K562 (cell line): ENCODE results near the gene AGPAT3. TPM values are rescaled to one million over a fixed set of nuclear protein-coding genes. Genes with fewer than 3 reads are reported as not detected.

ENCODE experiments used
- ATAC-seq: fragments of 200-7000 bp; cut with Tn5 transposase; 3 replicates; pipeline ENCODE4 v1.9.1; 2020; ENCODE audit warnings: moderate library complexity
- BruUV-seq: library from RNA; stranded (reverse); fragments of 400-500 nt; replicated peaks from 2 replicates; lab custom pipeline; 2021; lab: Mats Ljungman, UMichigan
- CTCF ChIA-PET: fragments of 300-600 bp; formaldehyde crosslinking; extraction: SDS; loops from one replicate; lab custom pipeline; 2021; ENCODE audit warnings: low intra/inter-chr PET ratio; lab: Yijun Ruan, JAX
- POLR2A ChIA-PET: fragments of 300-600, 350-650 bp; sonication (Branson Sonifier 250); formaldehyde crosslinking; extraction: SDS; loops from one replicate; lab custom pipeline; 2021; ENCODE audit warnings: antibody characterized with exemption, inconsistent platforms; lab: Yijun Ruan, JAX
- DNase-seq, 4 experiments: peaks; one replicate each; pipeline versions ENCODE4 v3.0.0 to v3.0.0-alpha.2; 2011 to 2018; ENCODE audit warnings: low spot score in 3 of 4, mixed read lengths in 3 of 4; ENCODE audit errors: extremely low read depth in 1 of 4
- FAIRE-seq: peaks from 2 replicates; lab custom pipeline; 2011; peaks lifted over from hg19 to GRCh38; lab: Jason Lieb, UNC
- H2AFZ ChIP-seq: 2 replicates; pipeline ENCODE4 v1.6.0; 2011; ENCODE audit warnings: low read depth, low read length, control low read depth, inconsistent platforms
- H3K27ac ChIP-seq: fragments of 200-600 bp; 3 replicates; pipeline ENCODE4 v1.8.0; 2011; ENCODE audit warnings: low read depth, mild to moderate bottlenecking, control low read depth, inconsistent platforms, low read length, moderate library complexity, mixed read lengths; ENCODE audit errors: extremely low read depth
- H3K27me3 ChIP-seq, 2 experiments: fragments of 300-600 bp in 1 of 2; 2 replicates in 1 of 2; 3 replicates in 1 of 2; pipeline versions ENCODE4 v1.6.0 to v1.8.0; 2011; ENCODE audit warnings: inconsistent platforms in 2 of 2, low read length in 2 of 2, mild to moderate bottlenecking in 1 of 2, mixed read lengths in 1 of 2, moderate library complexity in 1 of 2; ENCODE audit not compliant: control insufficient read depth in 2 of 2, insufficient read depth in 2 of 2
- H3K36me3 ChIP-seq: fragments of 300-600 bp; 3 replicates; pipeline ENCODE4 v1.8.0; 2011; ENCODE audit warnings: mild to moderate bottlenecking, low read length, inconsistent platforms; ENCODE audit not compliant: control insufficient read depth, insufficient read depth
- H3K4me1 ChIP-seq, 2 experiments: fragments of 200-600 bp in 1 of 2; replicated peaks in 1 of 2; 2 replicates in 1 of 2; 3 replicates in 1 of 2; pipeline versions ENCODE4 v1.5.1 to v1.8.0; 2011; ENCODE audit warnings: inconsistent platforms in 2 of 2, low read length in 2 of 2, mild to moderate bottlenecking in 1 of 2, mixed read lengths in 1 of 2, moderate library complexity in 1 of 2; ENCODE audit not compliant: control insufficient read depth in 2 of 2, insufficient read depth in 2 of 2
- H3K4me2 ChIP-seq: 2 replicates; pipeline ENCODE4 v1.6.1; 2011; ENCODE audit warnings: low read length, control low read depth, inconsistent platforms, mixed read lengths; ENCODE audit not compliant: insufficient read depth
- H3K4me3 ChIP-seq: fragments of 200-600 bp; sonication (generic), shearing (Covaris generic); 2 replicates; pipeline ENCODE4 v1.5.1; 2016; ENCODE audit warnings: control low read depth, inconsistent platforms
- H3K79me2 ChIP-seq: fragments of 200-600 bp; 3 replicates; pipeline ENCODE4 v1.8.0; 2011; ENCODE audit warnings: low read length, inconsistent platforms; ENCODE audit not compliant: control insufficient read depth, insufficient read depth
- H3K9ac ChIP-seq, 2 experiments: 2 replicates each; pipeline versions ENCODE4 v1.6.0 to v1.6.1; 2011; ENCODE audit warnings: low read depth in 2 of 2, low read length in 2 of 2, control low read depth in 1 of 2, inconsistent platforms in 1 of 2, mild to moderate bottlenecking in 1 of 2, mixed read lengths in 1 of 2; ENCODE audit not compliant: insufficient read depth in 1 of 2
- H3K9me1 ChIP-seq: one replicate; pipeline ENCODE4 v1.6.0; 2011; ENCODE audit warnings: inconsistent platforms, mild to moderate bottlenecking, low read length, moderate library complexity; ENCODE audit not compliant: control insufficient read depth, insufficient read depth
- H3K9me3 ChIP-seq: replicated peaks from 2 replicates; pipeline ENCODE4 v1.5.1; 2011; ENCODE audit warnings: low read depth, low read length, inconsistent platforms; ENCODE audit not compliant: control insufficient read depth, insufficient read depth
- H4K20me1 ChIP-seq: replicated peaks from 2 replicates; pipeline ENCODE4 v1.6.1; 2011; ENCODE audit warnings: low read length, inconsistent platforms, mixed read lengths; ENCODE audit not compliant: control insufficient read depth, insufficient read depth
- DPF2 ChIP-seq: fragments of 450-650 bp; IDR thresholded peaks from 2 replicates; pipeline ENCODE4 v1.6.1; 2016
- EP400 ChIP-seq: fragments of 450-650 bp; IDR thresholded peaks from 2 replicates; pipeline ENCODE4 v1.6.1; 2017; ENCODE audit warnings: antibody characterized with exemption, mild to moderate bottlenecking, moderate library complexity
- FOSL1 ChIP-seq: fragments of 200-800 bp; sonication (Bioruptor generic); conservative IDR thresholded peaks from 2 replicates; pipeline ENCODE4 v1.6.1; 2016; ENCODE audit warnings: missing genetic modification characterization, missing compliant biosample characterization
- IFI16 ChIP-seq: fragments of 250-450 bp; sonication (Bioruptor Pico); IDR thresholded peaks from 2 replicates; pipeline ENCODE4 v2.1.2; 2022; ENCODE audit warnings: mild to moderate bottlenecking, inconsistent platforms
- NFYB ChIP-seq: IDR thresholded peaks from 2 replicates; pipeline ENCODE4 v1.6.1; 2011; ENCODE audit warnings: mild to moderate bottlenecking, moderate library complexity; ENCODE audit not compliant: insufficient read length; ENCODE audit errors: extremely low read depth
- NR1H2 ChIP-seq: sonication (generic); formaldehyde crosslinking; IDR thresholded peaks from 2 replicates; pipeline ENCODE4 v1.4.0; 2020; ENCODE audit warnings: mild to moderate bottlenecking, missing genetic modification reagents
- PHTF2 ChIP-seq: fragments of 250-450 bp; sonication (Bioruptor Pico); IDR thresholded peaks from 2 replicates; pipeline ENCODE4 v1.5.0; 2021; ENCODE audit warnings: mild to moderate bottlenecking
- POLR2G ChIP-seq: fragments of 200-400 bp; formaldehyde crosslinking; IDR thresholded peaks from 2 replicates; pipeline ENCODE4 v1.6.1; 2017; ENCODE audit warnings: low read depth, mild to moderate bottlenecking, antibody characterized with exemption, low read length, moderate library complexity
- PPARD ChIP-seq: fragments of 250-450 bp; sonication (Bioruptor Pico); IDR thresholded peaks from 2 replicates; pipeline ENCODE4 v1.8.0; 2022; ENCODE audit warnings: inconsistent platforms, mild to moderate bottlenecking, moderate library complexity
- RBM14 ChIP-seq: fragments of 200-400 bp; formaldehyde crosslinking; IDR thresholded peaks from 2 replicates; pipeline ENCODE4 v1.6.1; 2018; ENCODE audit warnings: low read depth, mild to moderate bottlenecking, low read length, moderate library complexity, borderline replicate concordance; ENCODE audit not compliant: insufficient read depth
- SLC30A9 ChIP-seq: fragments of 250-450 bp; sonication (Bioruptor Pico); IDR thresholded peaks from 2 replicates; pipeline ENCODE4 v1.8.0; 2022; ENCODE audit warnings: mild to moderate bottlenecking, moderate library complexity
- SMARCC2 ChIP-seq: fragments of 450-650 bp; IDR thresholded peaks from 2 replicates; pipeline ENCODE4 v1.6.1; 2017; ENCODE audit warnings: antibody characterized with exemption, moderate library complexity, mild to moderate bottlenecking, low read depth
- ZBTB7A ChIP-seq: IDR thresholded peaks from 2 replicates; pipeline ENCODE4 v1.6.1; 2011; ENCODE audit warnings: low read depth, mild to moderate bottlenecking, low read length, moderate library complexity, borderline replicate concordance; ENCODE audit not compliant: control insufficient read depth
- ZKSCAN8 ChIP-seq: fragments of 200-800 bp; sonication (Bioruptor generic); IDR thresholded peaks from 2 replicates; pipeline ENCODE4 v1.6.1; 2016; ENCODE audit warnings: missing genetic modification characterization, missing compliant biosample characterization
- ZNF121 ChIP-seq: sonication (generic); formaldehyde crosslinking; conservative IDR thresholded peaks from 2 replicates; pipeline ENCODE4 v1.8.0; 2022; ENCODE audit warnings: missing genetic modification reagents
- ZNF282 ChIP-seq: sonication (generic); formaldehyde crosslinking; IDR thresholded peaks from 2 replicates; pipeline ENCODE4 v1.8.1; 2023; ENCODE audit warnings: missing genetic modification reagents
- ZNF324 ChIP-seq: fragments of 250-450 bp; sonication (Bioruptor Pico); IDR thresholded peaks from 2 replicates; pipeline ENCODE4 v1.4.0; 2020; ENCODE audit warnings: mild to moderate bottlenecking
- ZNF507 ChIP-seq: conservative IDR thresholded peaks from 2 replicates; pipeline ENCODE4 v1.6.1; 2017; ENCODE audit warnings: missing genetic modification characterization, missing compliant biosample characterization
- WGBS: fragments of 100-300 bp; shearing (Covaris generic); methylation state at CpG from one replicate; pipeline ENCODE4 v1.1.6; 2016; ENCODE audit warnings: low coverage, mixed read lengths; ENCODE audit not compliant: insufficient coverage; ENCODE audit errors: missing lambda C conversion rate; 5-methylcytosine and 5-hydroxymethylcytosine counted together
- in situ Hi-C: fragments of 300-500 bp; cut with MboI; formaldehyde crosslinking; loops from 4 replicates; pipeline ENCODE4 v1.15.0; 2018; ENCODE audit warnings: inconsistent platforms, mixed read lengths
- intact Hi-C: fragments of 100-400 bp; cut with micrococcal nuclease; formaldehyde crosslinking; loops from 2 replicates; pipeline ENCODE4 v1.14.2; 2022
- polyA plus RNA-seq, 8 experiments: library from polyadenylated mRNA; depleted of rRNA in 4 of 8; stranded (reverse) in 5 of 8; unstranded in 3 of 8; fragments of >200 nt; fragmentation: Nextera tagmentation in 2 of 8; fragmentation: Illumina TruSeq in 1 of 8; extraction: Ambion mirVana in 2 of 8; extraction: Trizol in 1 of 8; gene quantifications; 2 replicates each; pipeline versions ENCODE4 v1.2.1 to v1.2.3, GENCODE V29; 2011 to 2014; ENCODE audit warnings: inconsistent platforms in 1 of 8, missing spikeins in 1 of 8
- total RNA-seq, 7 experiments: library from RNA; depleted of rRNA in 6 of 7; stranded (reverse); fragments of >200 nt in 6 of 7; fragmentation: Illumina TruSeq in 2 of 7; extraction: Trizol in 2 of 7; gene quantifications; 2 replicates each; pipeline versions ENCODE4 v1.2.1 to v1.2.3, GENCODE V29; 2011 to 2021; ENCODE audit warnings: low replicate concordance in 1 of 7
- TF ChIP-seq, protein P1 (sequence below): conservative IDR thresholded peaks from 2 replicates; pipeline ENCODE4 v1.6.1; 2011; ENCODE audit warnings: low read depth, mild to moderate bottlenecking, low read length; ENCODE audit not compliant: control insufficient read depth
- TF ChIP-seq, protein P2 (sequence below): fragments of 250-450 bp; sonication (Bioruptor Pico); IDR thresholded peaks from 2 replicates; pipeline ENCODE4 v1.4.0; 2020; ENCODE audit warnings: borderline replicate concordance

AGPAT3 gene
- total and polyA plus RNA-seq, 9 of the 15 experiments (the other 6 are each of a cell fraction or from before 2014, with no cell fraction given) = 1.5 to 88.4 (median 35.7) TPM

DNA sequence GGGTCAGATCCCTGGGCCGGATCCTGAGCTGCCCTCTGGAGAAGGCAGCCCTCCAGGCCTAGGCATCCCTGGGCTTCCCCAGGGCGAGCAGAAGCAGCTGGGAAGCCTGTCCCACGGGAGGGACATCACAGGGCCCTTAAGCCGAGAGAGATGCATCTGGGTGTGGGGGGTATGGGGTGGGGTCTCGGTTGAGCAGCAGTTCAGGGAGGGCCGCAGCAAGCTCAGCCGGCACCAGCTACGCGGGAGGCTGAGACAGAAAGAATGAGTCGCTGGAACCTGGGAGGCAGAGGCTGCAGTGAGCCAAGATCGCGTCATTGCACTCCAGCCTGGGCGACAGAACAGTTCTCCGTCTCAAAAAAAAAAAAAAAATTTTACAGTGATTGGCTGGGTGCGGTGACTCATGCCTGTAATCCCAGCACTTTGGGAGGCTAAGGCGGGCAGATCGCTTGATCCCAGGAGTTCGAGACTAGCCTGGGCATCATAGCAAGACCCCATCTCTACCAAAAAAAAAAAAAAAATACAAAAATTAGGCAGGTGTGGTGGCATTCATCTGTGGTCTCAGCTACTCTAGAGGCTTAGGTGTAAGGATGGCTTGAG is 37.9 kb upstream of the AGPAT3 start:
- 28% methylated on average over 18 of the region's 18 CpGs for WGBS
- H3K9me1 ChIP-seq = no peaks in the 10 kb centered on the region
- BruUV-seq = no TSS peak
- H3K4me2 ChIP-seq = no peak overlapping the region
- in situ Hi-C loops (no loop called here), intact Hi-C loops (no loop called here)
- no peaks in the 10 kb centered on the region for H3K36me3 ChIP-seq
- H2AFZ ChIP-seq = peak overlapping the region; percentile 2; the same call in 1 of the 2 replicates
- H3K79me2 ChIP-seq = no peaks in the 10 kb centered on the region
- no peak overlapping the region for H3K27ac ChIP-seq
- peak overlapping the region in 1 of 2 experiments; percentile 75; a peak in 2 of 4 replicates for H3K9ac ChIP-seq
- peaks cover 19 to 55% of the 10 kb centered on the region in 2 experiments for H3K4me1 ChIP-seq
- H3K9me3 ChIP-seq = no peaks in the 10 kb centered on the region
- CTCF ChIA-PET = no interaction called here
- DNase-seq = peak in 1 of 4 experiments; percentile 43
- FAIRE-seq = no peak
- peak; percentile 7 for ATAC-seq
- POLR2A ChIA-PET = interaction anchor here (0.6 to 2.1 kb wide), 9 partner anchors 9 to 123 kb away, joined by 3 to 7 read pairs (median 3); no protein-coding TSS in a partner anchor
- no peak overlapping the region for H3K4me3 ChIP-seq
- H3K27me3 ChIP-seq = no peaks in the 10 kb centered on the region
- peaks cover 5% of the 10 kb centered on the region; the same call in 1 of the 2 replicates for H4K20me1 ChIP-seq
- TF ChIP-seq PPARD (CRISPR knock-in tag) (no peak), ZKSCAN8 (CRISPR knock-in tag) (no peak), POLR2G (peak; percentile 50; the same call in 1 of the 2 replicates), PHTF2 (CRISPR knock-in tag) (no peak), SMARCC2 (no peak), RBM14 (no peak), NFYB (no peak), SLC30A9 (CRISPR knock-in tag) (no peak), ZNF282 (CRISPR knock-in tag) (no peak), ZNF507 (tag) (no peak), DPF2 (peak; percentile 68), FOSL1 (tag) (peak; percentile 78), ZNF324 (CRISPR knock-in tag) (no peak), ZBTB7A (peak; percentile 27; the same call in 1 of the 2 replicates), ZNF121 (CRISPR knock-in tag) (peak; percentile 96), EP400 (no peak), NR1H2 (CRISPR knock-in tag) (no peak), IFI16 (CRISPR knock-in tag) (no peak)
- TF ChIP-seq, protein P1, sequence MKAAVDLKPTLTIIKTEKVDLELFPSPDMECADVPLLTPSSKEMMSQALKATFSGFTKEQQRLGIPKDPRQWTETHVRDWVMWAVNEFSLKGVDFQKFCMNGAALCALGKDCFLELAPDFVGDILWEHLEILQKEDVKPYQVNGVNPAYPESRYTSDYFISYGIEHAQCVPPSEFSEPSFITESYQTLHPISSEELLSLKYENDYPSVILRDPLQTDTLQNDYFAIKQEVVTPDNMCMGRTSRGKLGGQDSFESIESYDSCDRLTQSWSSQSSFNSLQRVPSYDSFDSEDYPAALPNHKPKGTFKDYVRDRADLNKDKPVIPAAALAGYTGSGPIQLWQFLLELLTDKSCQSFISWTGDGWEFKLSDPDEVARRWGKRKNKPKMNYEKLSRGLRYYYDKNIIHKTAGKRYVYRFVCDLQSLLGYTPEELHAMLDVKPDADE = no peak; the same call in 1 of the 2 replicates
- TF ChIP-seq, protein P2, sequence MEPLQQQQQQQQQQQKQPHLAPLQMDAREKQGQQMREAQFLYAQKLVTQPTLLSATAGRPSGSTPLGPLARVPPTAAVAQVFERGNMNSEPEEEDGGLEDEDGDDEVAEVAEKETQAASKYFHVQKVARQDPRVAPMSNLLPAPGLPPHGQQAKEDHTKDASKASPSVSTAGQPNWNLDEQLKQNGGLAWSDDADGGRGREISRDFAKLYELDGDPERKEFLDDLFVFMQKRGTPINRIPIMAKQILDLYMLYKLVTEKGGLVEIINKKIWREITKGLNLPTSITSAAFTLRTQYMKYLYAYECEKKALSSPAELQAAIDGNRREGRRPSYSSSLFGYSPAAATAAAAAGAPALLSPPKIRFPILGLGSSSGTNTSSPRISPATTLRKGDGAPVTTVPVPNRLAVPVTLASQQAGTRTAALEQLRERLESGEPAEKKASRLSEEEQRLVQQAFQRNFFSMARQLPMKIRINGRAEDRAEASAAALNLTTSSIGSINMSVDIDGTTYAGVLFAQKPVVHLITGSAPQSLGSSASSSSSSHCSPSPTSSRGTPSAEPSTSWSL (CRISPR knock-in tag) = no peak
